Smooth muscle cell (in vitro differentiated cells): ENCODE data around the gene ADAMTS15. TPM values are rescaled to one million over a fixed set of nuclear protein-coding genes. Genes with fewer than 3 reads are reported as not detected.

Experiments used
- DNase-seq: peaks from one replicate; lab custom pipeline; 2025; ENCODE audit not compliant: unreplicated experiment; lab: John Stamatoyannopoulos, UW
- H2AFZ ChIP-seq: fragments of 200-600 bp; sonication (generic); 2 replicates; pipeline ENCODE4 v1.6.0; 2016; ENCODE audit warnings: antibody characterized with exemption, low read depth, mild to moderate bottlenecking
- H3F3A ChIP-seq: fragments of 200-600 bp; sonication (generic); 2 replicates; pipeline ENCODE4 v1.6.0; 2017; ENCODE audit warnings: antibody characterized with exemption, low read depth
- H3K27ac ChIP-seq: fragments of 200-600 bp; sonication (generic); 2 replicates; pipeline ENCODE4 v1.5.1; 2016; ENCODE audit warnings: low read depth, mild to moderate bottlenecking
- H3K27me3 ChIP-seq: fragments of 200-600 bp; sonication (generic); 2 replicates; pipeline ENCODE4 v1.6.1; 2016; ENCODE audit warnings: low read depth, mild to moderate bottlenecking
- H3K36me3 ChIP-seq: fragments of 200-600 bp; sonication (generic); 2 replicates; pipeline ENCODE4 v1.5.1; 2016; ENCODE audit warnings: low read depth
- H3K4me1 ChIP-seq: fragments of 200-600 bp; sonication (generic); 2 replicates; pipeline ENCODE4 v1.5.1; 2016; ENCODE audit warnings: low read depth
- H3K4me2 ChIP-seq: fragments of 200-600 bp; sonication (generic); 2 replicates; pipeline ENCODE4 v1.6.0; 2016; ENCODE audit warnings: mild to moderate bottlenecking
- H3K4me3 ChIP-seq: fragments of 200-600 bp; sonication (generic); 2 replicates; pipeline ENCODE4 v1.5.1; 2016; ENCODE audit warnings: mild to moderate bottlenecking
- H3K79me2 ChIP-seq: fragments of 200-600 bp; sonication (generic); 2 replicates; pipeline ENCODE4 v1.6.0; 2016; ENCODE audit warnings: low read depth, mild to moderate bottlenecking
- H3K9ac ChIP-seq: fragments of 200-600 bp; sonication (generic); 2 replicates; pipeline ENCODE4 v1.6.0; 2016; ENCODE audit warnings: low read depth
- H3K9me3 ChIP-seq: fragments of 200-600 bp; sonication (generic); replicated peaks from 2 replicates; pipeline ENCODE4 v1.5.1; 2016; ENCODE audit warnings: low read depth
- H4K20me1 ChIP-seq: fragments of 200-600 bp; sonication (generic); 2 replicates; pipeline ENCODE4 v1.6.0; 2016; ENCODE audit warnings: low read depth
- WGBS: methylation state at CpG from one replicate; pipeline ENCODE4 v1.1.7; 2016; ENCODE audit warnings: low lambda C conversion rate; 5-methylcytosine and 5-hydroxymethylcytosine counted together
- polyA plus RNA-seq: library from polyadenylated mRNA; unstranded; fragments of >200 nt; fragmentation: Nextera tagmentation; extraction: Ambion mirVana; gene quantifications from 2 replicates; pipeline ENCODE4 v1.2.1, GENCODE V29; 2016
- total RNA-seq: library from RNA; depleted of rRNA; stranded (reverse); fragments of >200 nt; gene quantifications from 2 replicates; pipeline ENCODE4 v1.2.3, GENCODE V29; 2014
- TF ChIP-seq, protein P1 (sequence below): fragments of 200-600 bp; sonication (generic); IDR thresholded peaks from 2 replicates; pipeline ENCODE4 v1.5.1; 2017; ENCODE audit warnings: borderline replicate concordance, mild to moderate bottlenecking, antibody characterized with exemption; ENCODE audit not compliant: insufficient read depth, poor library complexity, severe bottlenecking

ADAMTS15 gene
- total and polyA plus RNA-seq, 2 experiments from 2014 or later = 1.4 to 3.4 TPM

- WGBS = 84% methylated on average over 5 of the region's 5 CpGs
- H3K79me2 ChIP-seq = no peaks in the 10 kb centered on the region
- H3K36me3 ChIP-seq = no peaks in the 10 kb centered on the region
- no peak overlapping the region for H3K9ac ChIP-seq
- no peaks in the 10 kb centered on the region for H3K4me1 ChIP-seq
- TF ChIP-seq, protein P1, sequence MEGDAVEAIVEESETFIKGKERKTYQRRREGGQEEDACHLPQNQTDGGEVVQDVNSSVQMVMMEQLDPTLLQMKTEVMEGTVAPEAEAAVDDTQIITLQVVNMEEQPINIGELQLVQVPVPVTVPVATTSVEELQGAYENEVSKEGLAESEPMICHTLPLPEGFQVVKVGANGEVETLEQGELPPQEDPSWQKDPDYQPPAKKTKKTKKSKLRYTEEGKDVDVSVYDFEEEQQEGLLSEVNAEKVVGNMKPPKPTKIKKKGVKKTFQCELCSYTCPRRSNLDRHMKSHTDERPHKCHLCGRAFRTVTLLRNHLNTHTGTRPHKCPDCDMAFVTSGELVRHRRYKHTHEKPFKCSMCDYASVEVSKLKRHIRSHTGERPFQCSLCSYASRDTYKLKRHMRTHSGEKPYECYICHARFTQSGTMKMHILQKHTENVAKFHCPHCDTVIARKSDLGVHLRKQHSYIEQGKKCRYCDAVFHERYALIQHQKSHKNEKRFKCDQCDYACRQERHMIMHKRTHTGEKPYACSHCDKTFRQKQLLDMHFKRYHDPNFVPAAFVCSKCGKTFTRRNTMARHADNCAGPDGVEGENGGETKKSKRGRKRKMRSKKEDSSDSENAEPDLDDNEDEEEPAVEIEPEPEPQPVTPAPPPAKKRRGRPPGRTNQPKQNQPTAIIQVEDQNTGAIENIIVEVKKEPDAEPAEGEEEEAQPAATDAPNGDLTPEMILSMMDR = no peak
- H3K4me3 ChIP-seq = no peak overlapping the region
- H3K27me3 ChIP-seq = peaks cover 15% of the 10 kb centered on the region
- DNase-seq = no peak
- H3K27ac ChIP-seq = no peak overlapping the region
- no peak overlapping the region for H2AFZ ChIP-seq
- no peaks in the 10 kb centered on the region for H3K9me3 ChIP-seq
- peaks cover 24% of the 10 kb centered on the region for H3F3A ChIP-seq
- H3K4me2 ChIP-seq = no peak overlapping the region
- H4K20me1 ChIP-seq = no peaks in the 10 kb centered on the region
Measured at GRCh38 chr11:130404727-130405126, 43.7 kb upstream of the ADAMTS15 start.

- H3K4me2 ChIP-seq = no peak overlapping the region
- H3K36me3 ChIP-seq = no peaks in the 10 kb centered on the region
- no peak overlapping the region for H3K9ac ChIP-seq
- WGBS = 95% methylated on average over 11 of the region's 11 CpGs
- H3K79me2 ChIP-seq = no peaks in the 10 kb centered on the region
- no peak for DNase-seq
- H3F3A ChIP-seq = peaks cover 24% of the 10 kb centered on the region
- H3K4me3 ChIP-seq = no peak overlapping the region
- H4K20me1 ChIP-seq = no peaks in the 10 kb centered on the region
- no peak overlapping the region for H3K27ac ChIP-seq
- H3K9me3 ChIP-seq = no peaks in the 10 kb centered on the region
- peaks cover 16% of the 10 kb centered on the region for H3K27me3 ChIP-seq
- H2AFZ ChIP-seq = no peak overlapping the region
- TF ChIP-seq, protein P1 = no peak
- no peaks in the 10 kb centered on the region for H3K4me1 ChIP-seq
Measured at GRCh38 chr11:130405428-130405827, 43.0 kb upstream of the ADAMTS15 start.

GRCh38 chr11:130407978-130408377, 40.5 kb upstream of the ADAMTS15 start:
- peak; percentile 51 for DNase-seq
- Histone ChIP-seq H3K79me2 (no peaks in the 10 kb centered on the region), H3K9me3 (no peaks in the 10 kb centered on the region), H3K4me1 (no peaks in the 10 kb centered on the region), H2AFZ (no peak overlapping the region), H3K9ac (no peak overlapping the region), H3K27ac (no peak overlapping the region), H3K36me3 (no peaks in the 10 kb centered on the region), H3K4me3 (no peak overlapping the region), H3F3A (peaks cover 12% of the 10 kb centered on the region), H4K20me1 (no peaks in the 10 kb centered on the region), H3K27me3 (peaks cover 33% of the 10 kb centered on the region), H3K4me2 (peak overlapping the region; percentile 54)
- TF ChIP-seq, protein P1 = no peak
- whole genome bisulfite sequencing = 4% methylated on average over 7 of the region's 7 CpGs

DNA sequence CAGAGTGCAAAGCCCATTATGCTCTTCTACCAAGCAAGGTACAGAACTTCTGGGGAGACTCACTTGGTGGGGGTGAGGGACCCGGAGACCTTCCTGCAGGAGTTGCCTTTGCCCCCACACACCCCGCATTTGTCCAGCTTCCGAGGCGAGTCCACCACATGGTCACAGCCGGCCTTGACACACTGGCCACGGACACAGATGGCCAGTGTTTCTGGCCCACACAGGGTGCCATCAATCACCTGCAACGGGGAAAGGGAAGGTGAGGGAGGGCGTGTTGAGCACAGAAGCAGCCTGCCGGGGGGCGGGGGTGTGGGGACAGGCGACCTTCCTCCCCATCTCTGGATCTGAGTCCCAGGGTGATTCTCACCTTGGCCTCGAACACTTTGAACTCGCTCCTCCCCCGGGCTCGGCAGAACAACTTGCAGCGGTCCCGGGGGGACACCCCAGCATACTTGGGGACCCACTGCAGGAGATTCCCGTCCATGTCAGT, 40.0 kb upstream of the ADAMTS15 start:
- H3F3A ChIP-seq = peaks cover 11% of the 10 kb centered on the region
- DNase-seq = no peak
- H3K27me3 ChIP-seq = peaks cover 33% of the 10 kb centered on the region
- H3K9ac ChIP-seq = no peak overlapping the region
- TF ChIP-seq, protein P1 = no peak
- no peaks in the 10 kb centered on the region for H3K9me3 ChIP-seq
- H3K4me1 ChIP-seq = no peaks in the 10 kb centered on the region
- H3K36me3 ChIP-seq = no peaks in the 10 kb centered on the region
- peak overlapping the region; percentile 29 for H3K4me2 ChIP-seq
- no peak overlapping the region for H3K27ac ChIP-seq
- WGBS = 86% methylated on average over 18 of the region's 18 CpGs
- no peaks in the 10 kb centered on the region for H3K79me2 ChIP-seq
- H2AFZ ChIP-seq = no peak overlapping the region
- no peak overlapping the region for H3K4me3 ChIP-seq
- H4K20me1 ChIP-seq = no peaks in the 10 kb centered on the region
